CD8-positive, alpha-beta memory T cell (primary cell): ENCODE results near the gene PRLH. TPM values are rescaled to one million over a fixed set of nuclear protein-coding genes. Genes with fewer than 3 reads are reported as not detected.

Source experiments
- CTCF ChIA-PET: fragments of 350-600 bp; sonication (Branson Sonifier 250); formaldehyde crosslinking; loops from one replicate; lab custom pipeline; 2021; ENCODE audit warnings: antibody characterized with exemption; lab: Charles Lee
- POLR2A ChIA-PET: fragments of 350-600 bp; sonication (Branson Sonifier 250); formaldehyde crosslinking; loops from one replicate; lab custom pipeline; 2021; ENCODE audit warnings: antibody characterized with exemption; lab: Charles Lee
- DNase-seq, 5 donors: peaks; one replicate each; pipeline versions ENCODE4 v3.0.0 to v3.0.0-alpha.2; 2020 to 2022; ENCODE audit warnings: mixed read lengths in 1 of 5
- H3K27ac ChIP-seq: one replicate; pipeline ENCODE4 v1.7.0; 2013; ENCODE audit warnings: low read depth, mild to moderate bottlenecking, low read length, moderate library complexity
- H3K27me3 ChIP-seq: 2 replicates; pipeline ENCODE4 v1.7.0; 2013; ENCODE audit warnings: low read length, mild to moderate bottlenecking; ENCODE audit not compliant: insufficient read depth, poor library complexity, severe bottlenecking
- H3K36me3 ChIP-seq: 2 replicates; pipeline ENCODE4 v1.7.0; 2013; ENCODE audit warnings: mild to moderate bottlenecking, low read length, moderate library complexity; ENCODE audit not compliant: insufficient read depth
- H3K4me1 ChIP-seq: 2 replicates; pipeline ENCODE4 v1.7.0; 2013; ENCODE audit warnings: mild to moderate bottlenecking, low read length, moderate library complexity; ENCODE audit not compliant: insufficient read depth
- H3K4me3 ChIP-seq: 2 replicates; pipeline ENCODE4 v1.7.0; 2013; ENCODE audit warnings: mild to moderate bottlenecking, low read length
- H3K9me3 ChIP-seq: 2 replicates; pipeline ENCODE4 v1.7.0; 2013; ENCODE audit warnings: mild to moderate bottlenecking, low read length
- H3K27ac Mint-ChIP-seq, 8 donors: one replicate each; pipeline ENCODE4 v1.8.0; 2020 to 2021; ENCODE audit warnings: mixed read lengths in 8 of 8, mild to moderate bottlenecking in 6 of 8, inconsistent platforms in 3 of 8, moderate library complexity in 3 of 8
- H3K27me3 Mint-ChIP-seq, 2 donors: one replicate each; pipeline ENCODE4 v1.8.0; 2020 to 2021; ENCODE audit warnings: mixed read lengths in 2 of 2, mild to moderate bottlenecking in 1 of 2, moderate library complexity in 1 of 2
- H3K36me3 Mint-ChIP-seq, 3 donors: one replicate each; pipeline ENCODE4 v1.8.0; 2020 to 2021; ENCODE audit warnings: mixed read lengths in 3 of 3, inconsistent platforms in 1 of 3, mild to moderate bottlenecking in 1 of 3
- H3K4me1 Mint-ChIP-seq, 3 donors: one replicate each; pipeline ENCODE4 v1.8.0; 2020 to 2021; ENCODE audit warnings: mixed read lengths in 3 of 3, inconsistent platforms in 1 of 3, mild to moderate bottlenecking in 1 of 3
- H3K4me3 Mint-ChIP-seq, 7 donors: one replicate each; pipeline ENCODE4 v1.8.0; 2020 to 2021; ENCODE audit warnings: mixed read lengths in 7 of 7, mild to moderate bottlenecking in 6 of 7, moderate library complexity in 4 of 7, inconsistent platforms in 2 of 7
- H3K9me3 Mint-ChIP-seq, 5 donors: one replicate each; pipeline ENCODE4 v1.8.0; 2020 to 2022; ENCODE audit warnings: mixed read lengths in 5 of 5, mild to moderate bottlenecking in 3 of 5, moderate library complexity in 2 of 5, inconsistent platforms in 1 of 5
- polyA plus RNA-seq: library from polyadenylated mRNA; unstranded; fragments of 300-500 nt; fragmentation: Illumina TruSeq; gene quantifications from one replicate; pipeline ENCODE4 v1.2.3, GENCODE V29; 2021
- total RNA-seq, 2 experiments: library from RNA; stranded (reverse); gene quantifications; one replicate each; pipeline ENCODE4 v1.2.3, GENCODE V29; 2021

The PRLH gene
- total and polyA plus RNA-seq, 3 experiments from 2014 or later = not detected

GRCh38 chr2:237527766-237528165, 38.6 kb upstream of the PRLH start:
- Mint-ChIP-seq H3K9me3 (no peaks in the 10 kb centered on the region), H3K36me3 (no peaks in the 10 kb centered on the region), H3K27ac (no peak overlapping the region), H3K27me3 (no peaks in the 10 kb centered on the region), H3K4me1 (no peaks in the 10 kb centered on the region), H3K4me3 (no peak overlapping the region)
- H3K36me3 ChIP-seq = no peaks in the 10 kb centered on the region
- H3K27me3 ChIP-seq = no peaks in the 10 kb centered on the region
- POLR2A ChIA-PET = no interaction called here
- DNase-seq = no peak
- no peak overlapping the region for H3K27ac ChIP-seq
- H3K4me3 ChIP-seq = no peak overlapping the region
- no peaks in the 10 kb centered on the region for H3K4me1 ChIP-seq
- no peaks in the 10 kb centered on the region for H3K9me3 ChIP-seq
- CTCF ChIA-PET = no interaction called here

- CTCF ChIA-PET = no interaction called here
- Histone ChIP-seq H3K4me1 (no peaks in the 10 kb centered on the region), H3K27me3 (no peaks in the 10 kb centered on the region), H3K4me3 (no peak overlapping the region), H3K27ac (no peak overlapping the region), H3K36me3 (no peaks in the 10 kb centered on the region), H3K9me3 (no peaks in the 10 kb centered on the region)
- Mint-ChIP-seq H3K27me3 (no peaks in the 10 kb centered on the region), H3K27ac (peak overlapping the region in 1 of 8 donors; percentile 33), H3K4me3 (no peak overlapping the region), H3K36me3 (no peaks in the 10 kb centered on the region), H3K4me1 (no peaks in the 10 kb centered on the region), H3K9me3 (no peaks in the 10 kb centered on the region)
- no peak for DNase-seq
- POLR2A ChIA-PET = no interaction called here
Measured at GRCh38 chr2:237529452-237530402, 36.6 kb upstream of the PRLH start.

GRCh38 chr2:237530472-237531433, 35.6 kb upstream of the PRLH start:
- Mint-ChIP-seq H3K9me3 (no peaks in the 10 kb centered on the region), H3K4me3 (no peak overlapping the region), H3K4me1 (no peaks in the 10 kb centered on the region), H3K36me3 (no peaks in the 10 kb centered on the region), H3K27me3 (peaks cover 0 to 1% of the 10 kb centered on the region in 2 donors), H3K27ac (peak overlapping the region in 1 of 8 donors; percentile 81)
- Histone ChIP-seq H3K4me1 (no peaks in the 10 kb centered on the region), H3K27ac (no peak overlapping the region), H3K4me3 (no peak overlapping the region), H3K36me3 (no peaks in the 10 kb centered on the region), H3K9me3 (no peaks in the 10 kb centered on the region), H3K27me3 (no peaks in the 10 kb centered on the region)
- POLR2A ChIA-PET = no interaction called here
- no peak for DNase-seq
- CTCF ChIA-PET = no interaction called here

GRCh38 chr2:237532160-237532559, 34.2 kb upstream of the PRLH start:
- H3K4me3 Mint-ChIP-seq = no peak overlapping the region
- Histone ChIP-seq H3K27me3 (no peaks in the 10 kb centered on the region), H3K9me3 (no peaks in the 10 kb centered on the region), H3K27ac (no peak overlapping the region), H3K36me3 (no peaks in the 10 kb centered on the region), H3K4me1 (no peaks in the 10 kb centered on the region), H3K4me3 (no peak overlapping the region)
- H3K27me3 Mint-ChIP-seq = peaks cover 3 to 13% of the 10 kb centered on the region in 2 donors
- no peaks in the 10 kb centered on the region for H3K36me3 Mint-ChIP-seq
- H3K4me1 Mint-ChIP-seq = no peaks in the 10 kb centered on the region
- ChIA-PET POLR2A (no interaction called here), CTCF (interaction anchor here (0.9 to 1.6 kb wide), 3 partner anchors 19 to 110 kb away, joined by 3 to 5 read pairs (median 3); no protein-coding TSS in a partner anchor)
- H3K27ac Mint-ChIP-seq = no peak overlapping the region
- H3K9me3 Mint-ChIP-seq = peaks cover 0 to 3% (median 0%) of the 10 kb centered on the region in 5 donors
- DNase-seq = no peak

GRCh38 chr2:237533668-237534161, 32.7 kb upstream of the PRLH start:
- no peaks in the 10 kb centered on the region for H3K36me3 ChIP-seq
- ChIA-PET POLR2A (no interaction called here), CTCF (interaction anchor here (0.6 to 1.6 kb wide), 3 partner anchors 21 to 38 kb away, joined by 3 to 5 read pairs (median 3); no protein-coding TSS in a partner anchor)
- Mint-ChIP-seq H3K9me3 (peaks cover 0 to 3% (median 0%) of the 10 kb centered on the region in 5 donors), H3K4me1 (no peaks in the 10 kb centered on the region), H3K27ac (no peak overlapping the region), H3K36me3 (no peaks in the 10 kb centered on the region), H3K27me3 (peaks cover 3 to 27% of the 10 kb centered on the region in 2 donors), H3K4me3 (no peak overlapping the region)
- H3K9me3 ChIP-seq = no peaks in the 10 kb centered on the region
- no peak overlapping the region for H3K27ac ChIP-seq
- H3K4me1 ChIP-seq = no peaks in the 10 kb centered on the region
- no peak overlapping the region for H3K4me3 ChIP-seq
- H3K27me3 ChIP-seq = peaks cover 3% of the 10 kb centered on the region
- DNase-seq = no peak

GRCh38 chr2:237534380-237534779, 32.0 kb upstream of the PRLH start:
- no peak overlapping the region for H3K27ac ChIP-seq
- POLR2A ChIA-PET = no interaction called here
- no peaks in the 10 kb centered on the region for H3K4me1 ChIP-seq
- H3K27me3 ChIP-seq = peaks cover 3% of the 10 kb centered on the region
- no peaks in the 10 kb centered on the region for H3K9me3 ChIP-seq
- no peaks in the 10 kb centered on the region for H3K36me3 ChIP-seq
- Mint-ChIP-seq H3K4me3 (no peak overlapping the region), H3K27me3 (peaks cover 3 to 32% of the 10 kb centered on the region in 2 donors), H3K27ac (no peak overlapping the region), H3K4me1 (no peaks in the 10 kb centered on the region), H3K36me3 (no peaks in the 10 kb centered on the region), H3K9me3 (peaks cover 0 to 3% (median 0%) of the 10 kb centered on the region in 5 donors)
- DNase-seq = no peak
- CTCF ChIA-PET = interaction anchor here (1.1 kb wide), 1 partner anchor 21 kb away, joined by 4 read pairs; no protein-coding TSS in a partner anchor
- no peak overlapping the region for H3K4me3 ChIP-seq

- H3K4me1 Mint-ChIP-seq = no peaks in the 10 kb centered on the region
Measured at GRCh38 chr2:237535385-237536082, 30.8 kb upstream of the PRLH start.

More at GRCh38 chr2:237535385-237536082, 30.8 kb upstream of the PRLH start:
- Histone ChIP-seq H3K36me3 (no peaks in the 10 kb centered on the region), H3K27ac (no peak overlapping the region), H3K4me1 (no peaks in the 10 kb centered on the region), H3K4me3 (no peak overlapping the region), H3K9me3 (no peaks in the 10 kb centered on the region), H3K27me3 (peaks cover 3% of the 10 kb centered on the region)
- ChIA-PET POLR2A (no interaction called here), CTCF (no interaction called here)
- no peaks in the 10 kb centered on the region for H3K36me3 Mint-ChIP-seq
- no peak for DNase-seq
- H3K9me3 Mint-ChIP-seq = peaks cover 0 to 3% (median 0%) of the 10 kb centered on the region in 5 donors
- no peak overlapping the region for H3K27ac Mint-ChIP-seq
- peaks cover 3 to 35% of the 10 kb centered on the region in 2 donors for H3K27me3 Mint-ChIP-seq
- H3K4me3 Mint-ChIP-seq = no peak overlapping the region
